ENCODE data around the gene BUB1. TPM values are rescaled to one million over a fixed set of nuclear protein-coding genes. Genes with fewer than 3 reads are reported as not detected.

Gene BUB1
- total and polyA plus RNA-seq, 9 of the 15 experiments (the other 6 are each of a cell fraction or from before 2014, with no cell fraction given), result 73.4 to 247 (median 118) TPM

- TF ChIP-seq SRSF7 (optimal IDR thresholded peaks at IDR 0.05; ENCODE audit: low read depth, low read length), result no peak
- TF ChIP-seq HNRNPUL1 (IDR thresholded peaks at IDR 0.05; ENCODE audit: low read length), result no peak
Observed at GRCh38 chr2:110677080-110677479, 783 bp downstream of the BUB1 start (continued).

GRCh38 chr2:110675679-110676078 lies 2.2 kb downstream of the BUB1 start:
- no peaks in the 10 kb centered on the region for H3K27me3 ChIP-seq (ENCODE audit: control insufficient read depth in 2 of 2, insufficient read depth in 2 of 2, low read length in 2 of 2)
- no TSS peak for BruUV-seq (replicated peaks)
- peak overlapping the region in 1 of 2 experiments; percentile 99; a peak in 2 of 4 replicates for H3K9ac ChIP-seq (ENCODE audit: insufficient read depth in 1 of 2, low read depth in 2 of 2, low read length in 2 of 2)
- 67% methylated on average over 6 of the region's 6 CpGs for WGBS (ENCODE audit: insufficient coverage, low coverage, missing lambda C conversion rate)
- H3K27ac ChIP-seq (ENCODE audit: extremely low read depth, low read depth, low read length), result peak overlapping the region; percentile 35
- H3K4me3 ChIP-seq, result peak overlapping the region; percentile 30; the same call in 1 of the 2 replicates
- FAIRE-seq (no peak), ATAC-seq (no peak), DNase-seq (ENCODE audit: extremely low read depth in 1 of 4, low spot score in 3 of 4) (no peak)
- peaks cover 17 to 28% of the 10 kb centered on the region in 2 experiments for H3K4me1 ChIP-seq (replicated peaks in 1 of 2; ENCODE audit: control insufficient read depth in 2 of 2, insufficient read depth in 2 of 2, low read length in 2 of 2)
- H3K36me3 ChIP-seq (ENCODE audit: control insufficient read depth, insufficient read depth, low read length), result peaks cover 56% of the 10 kb centered on the region
- H4K20me1 ChIP-seq (replicated peaks; ENCODE audit: control insufficient read depth, insufficient read depth, low read length), result peaks cover 7% of the 10 kb centered on the region; the same call in 1 of the 2 replicates
- ChIA-PET POLR2A (interaction anchor here (0.8 to 1.1 kb wide), 3 partner anchors 12 to 79 kb away, joined by 3 to 4 read pairs (median 3); no protein-coding TSS in a partner anchor), CTCF (ENCODE audit: low intra/inter-chr PET ratio) (no interaction called here)
- in situ Hi-C loops (cut with MboI) (no loop called here), intact Hi-C loops (cut with micrococcal nuclease) (loop anchor here (5.0 kb wide), 1 partner anchor 82 kb away; no protein-coding TSS in a partner anchor)
- H2AFZ ChIP-seq (ENCODE audit: low read depth, low read length), result no peak overlapping the region
- peak overlapping the region; percentile 65 for H3K4me2 ChIP-seq (ENCODE audit: insufficient read depth, low read length)
- no peaks in the 10 kb centered on the region for H3K9me3 ChIP-seq (replicated peaks; ENCODE audit: control insufficient read depth, insufficient read depth, low read depth, low read length)
- H3K9me1 ChIP-seq (ENCODE audit: control insufficient read depth, insufficient read depth, low read length), result no peaks in the 10 kb centered on the region
- TF ChIP-seq ZNF639 (CRISPR knock-in tag; conservative IDR thresholded peaks at IDR 0.05 in 1 of 2, IDR thresholded peaks at IDR 0.05 in 1 of 2), result 0 out of 4 replicates have a peak, but pooled peaks of 1 of the 2 experiments have one; percentile 30
- peak; percentile 56 for TF ChIP-seq ZNF512 (tag; IDR thresholded peaks at IDR 0.05)
- no peak for TF ChIP-seq HMBOX1 (IDR thresholded peaks at IDR 0.05)
- TF ChIP-seq EP400 (IDR thresholded peaks at IDR 0.05), result 0 out of 2 replicates have a peak, but pooled peaks have one; percentile 6
- H3K79me2 ChIP-seq (ENCODE audit: control insufficient read depth, insufficient read depth, low read length), result peaks cover 70% of the 10 kb centered on the region

Data from K562 (cell line).